Stimulated activated CD4-positive, alpha-beta T cell treated with anti-CD3 and anti-CD28 coated beads, Interleukin-1b, Interleukin-23, amount 100 ng/mL, for 1 hour (primary cell): ENCODE measurements around the gene WDR33.

ENCODE experiments used
- DNase-seq, 2 donors: peaks; one replicate each; pipeline ENCODE4 v3.0.0-alpha.2; 2020; ENCODE audit warnings: low read depth in 2 of 2

The WDR33 gene

GRCh38 chr2:127656569-127657231 lies 154.3 kb downstream of the WDR33 start:
- no peak for DNase-seq

DNA sequence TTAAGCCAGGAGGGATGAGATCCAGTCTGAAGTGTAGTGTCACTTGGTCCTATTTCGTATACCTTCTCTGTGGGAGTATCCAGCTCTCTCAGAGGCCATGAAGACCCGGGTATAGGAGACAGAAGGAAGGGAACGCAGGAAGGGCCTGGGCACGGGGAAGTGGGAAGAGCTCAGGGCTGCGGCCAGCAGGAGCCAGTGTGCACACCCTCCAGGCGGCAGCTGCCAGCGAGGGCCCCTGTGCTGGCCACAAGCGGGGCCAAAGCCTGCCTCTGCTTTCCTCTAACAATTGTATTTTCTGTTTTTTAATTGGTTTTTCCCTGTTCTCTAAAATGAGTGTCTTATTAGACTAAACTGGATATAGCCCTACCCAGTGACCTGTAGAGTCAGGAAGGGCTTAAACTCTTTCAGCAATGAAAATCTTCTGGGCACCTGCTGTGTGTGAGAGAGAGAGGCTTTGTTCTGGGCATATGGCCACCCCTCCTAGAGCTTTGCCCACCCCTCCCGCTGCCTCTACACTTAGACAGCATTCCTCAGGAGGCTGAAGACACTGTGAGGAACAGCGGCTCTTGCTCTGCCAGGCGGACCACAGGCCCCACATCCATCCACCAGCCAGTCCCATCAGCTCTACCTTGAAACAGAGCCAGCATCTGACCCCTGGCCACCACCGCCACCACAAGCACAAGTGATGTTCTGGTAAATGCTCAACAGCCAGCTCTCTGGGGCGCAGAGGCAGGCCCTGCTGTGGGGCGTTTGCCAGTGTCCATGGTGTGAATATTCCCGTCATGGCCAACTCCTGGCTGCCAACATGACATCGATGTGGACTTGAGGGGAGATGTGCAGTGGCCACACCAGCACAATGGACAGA lies 155.5 kb downstream of the WDR33 start:
- no peak for DNase-seq

DNA sequence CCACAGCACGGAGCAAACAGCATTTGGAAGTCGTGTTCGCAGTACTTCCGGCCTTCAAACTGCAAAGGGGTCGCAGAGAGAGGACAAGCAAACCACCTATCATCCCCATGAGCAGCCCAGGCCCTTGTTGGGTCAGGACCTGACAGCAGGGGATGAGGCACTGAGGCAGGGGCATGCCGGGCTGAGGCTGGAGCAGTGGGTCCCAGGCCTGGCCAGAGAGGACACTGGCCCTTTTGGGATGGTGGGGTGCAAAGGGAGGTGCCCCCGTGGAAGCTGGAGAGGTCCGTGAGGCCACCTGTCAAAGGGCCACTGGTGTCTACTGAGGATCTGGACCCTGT lies 156.2 kb downstream of the WDR33 start:
- DNase-seq, result no peak

DNA sequence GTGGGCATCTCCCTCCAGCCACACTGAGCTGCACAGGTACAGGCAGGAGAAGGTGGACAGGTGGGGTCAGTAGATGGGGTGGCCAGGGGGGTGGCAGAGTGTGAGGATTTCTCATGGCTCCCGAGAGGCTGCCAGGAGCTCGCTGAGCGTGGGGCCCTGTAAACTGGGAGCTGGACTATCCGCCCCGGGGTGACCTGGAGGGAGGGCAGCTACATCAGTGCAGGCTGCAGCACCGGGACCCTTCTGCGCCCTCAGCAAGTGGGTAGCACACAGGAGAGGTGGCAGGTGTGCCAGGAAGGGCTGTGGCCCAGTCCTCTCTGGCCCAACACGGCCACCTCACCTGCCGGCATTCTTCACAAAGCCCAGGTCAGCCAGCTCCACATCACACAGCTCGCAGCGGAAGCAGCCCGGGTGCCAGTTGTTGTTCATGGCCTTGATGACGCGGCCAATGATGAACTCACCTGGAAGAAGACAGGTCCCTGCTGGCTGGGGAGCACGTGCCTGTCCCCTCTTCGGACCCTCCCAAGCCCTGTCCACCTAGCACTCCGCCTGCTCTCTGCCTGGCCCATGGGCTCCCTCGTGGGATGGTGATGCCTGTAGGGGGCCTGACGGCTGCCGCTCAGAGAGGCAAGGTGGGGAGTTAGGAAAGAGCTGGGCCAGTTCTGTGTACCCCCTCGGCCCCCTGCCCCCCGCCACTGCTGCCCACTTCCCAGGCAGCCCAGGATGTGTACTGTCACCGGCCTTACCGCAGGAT lies 156.7 kb downstream of the WDR33 start:
- no peak for DNase-seq

GRCh38 chr2:127653421-127654083 lies 157.4 kb downstream of the WDR33 start:
- DNase-seq, result no peak

DNA sequence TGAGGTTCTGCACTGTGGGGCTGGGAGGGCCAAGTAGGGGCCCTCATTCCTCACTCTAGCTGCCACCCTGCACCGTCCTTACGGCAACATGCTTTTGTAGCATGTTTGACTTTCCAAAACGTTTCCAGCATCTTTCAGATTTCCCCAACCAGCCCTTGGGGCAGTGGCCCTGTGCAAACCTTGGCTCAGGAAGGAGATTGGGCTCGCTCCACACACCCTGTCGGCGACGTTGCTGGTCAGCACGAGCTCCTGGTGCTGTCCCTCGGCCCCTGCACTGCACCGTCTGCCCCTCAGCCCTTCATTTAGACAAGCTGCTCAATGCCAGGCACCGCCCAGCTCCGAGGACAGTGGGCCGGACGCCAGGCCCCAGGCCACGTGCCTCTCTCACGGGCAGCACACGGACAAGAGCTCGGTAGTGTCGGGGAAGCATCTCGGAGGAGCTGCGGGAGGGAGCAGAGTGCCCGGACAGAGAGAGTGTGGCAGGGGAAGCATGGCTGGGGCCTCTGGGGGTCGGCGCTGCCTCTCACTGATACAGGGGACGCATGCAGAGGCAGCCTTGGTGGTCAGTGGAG lies 158.1 kb downstream of the WDR33 start:
- DNase-seq, result no peak

DNA sequence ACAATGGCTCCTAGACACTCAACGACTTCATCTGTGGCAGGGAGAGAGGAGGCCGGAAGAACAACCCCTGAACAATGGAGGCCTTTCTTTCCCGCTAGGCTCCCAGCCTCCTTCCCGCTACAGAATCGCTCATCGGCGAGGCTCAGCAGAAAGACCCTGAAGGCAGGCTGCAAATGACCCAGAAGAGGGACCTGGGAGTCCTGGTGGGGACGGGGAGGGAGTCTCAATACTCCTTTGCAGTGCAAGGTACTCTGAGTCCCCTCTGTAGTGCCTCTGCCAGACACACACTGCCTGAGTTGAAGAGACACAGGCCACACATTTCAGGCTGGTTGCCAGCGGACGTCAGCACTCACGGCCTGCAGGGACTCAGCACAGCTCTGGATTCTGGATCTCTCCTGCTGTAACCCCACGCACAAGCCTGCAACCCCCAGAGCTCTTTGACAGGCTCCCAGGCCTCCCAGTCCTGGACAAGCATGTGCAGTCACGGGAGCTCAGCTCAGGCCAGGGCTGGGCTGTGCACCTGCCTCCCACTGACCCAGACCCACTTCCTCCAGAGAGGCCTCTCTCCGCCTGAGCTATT lies 158.9 kb downstream of the WDR33 start:
- DNase-seq, result no peak

- no peak for DNase-seq
Measured at GRCh38 chr2:127651381-127651809, 159.6 kb downstream of the WDR33 start.
